CD4-positive, alpha-beta T cell treated with Interleukin-10 for 1 hour (primary cell): ENCODE measurements around the gene NUAK1.

Source experiments
- DNase-seq: peaks from one replicate; pipeline ENCODE4 v3.0.0-alpha.2; 2020

NUAK1 gene

DNA sequence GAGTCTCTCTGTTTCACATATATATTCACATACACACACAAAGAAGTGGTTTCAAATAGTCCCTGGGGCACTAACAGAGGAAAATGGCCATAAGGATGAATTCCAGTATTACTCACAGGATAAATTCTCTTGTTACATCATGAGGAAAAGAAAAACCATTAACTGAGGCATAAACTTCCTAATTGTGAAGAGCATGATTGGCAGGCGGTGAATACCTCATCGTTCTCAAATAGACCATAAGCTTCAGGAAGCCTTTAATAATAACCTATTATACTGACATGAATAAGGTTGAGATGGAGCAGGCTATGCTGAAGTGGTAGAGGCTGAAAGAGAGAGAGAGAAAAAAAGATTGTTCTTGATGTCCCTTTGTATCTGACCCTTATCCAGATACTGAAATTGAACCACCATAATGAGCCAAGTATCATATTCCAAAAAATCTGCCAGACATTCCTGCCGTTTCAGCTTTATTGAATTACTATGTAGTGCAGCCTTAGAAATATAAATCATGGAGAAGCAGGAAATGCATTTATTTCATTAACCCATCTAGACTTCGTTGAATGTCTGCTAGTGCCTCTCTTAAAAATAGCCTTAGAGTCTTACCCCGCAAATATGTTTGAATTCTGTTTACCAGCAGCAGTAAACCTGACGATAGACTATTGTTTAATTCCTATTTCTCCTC is 86.8 kb downstream of the NUAK1 start:
- no peak for DNase-seq

DNA sequence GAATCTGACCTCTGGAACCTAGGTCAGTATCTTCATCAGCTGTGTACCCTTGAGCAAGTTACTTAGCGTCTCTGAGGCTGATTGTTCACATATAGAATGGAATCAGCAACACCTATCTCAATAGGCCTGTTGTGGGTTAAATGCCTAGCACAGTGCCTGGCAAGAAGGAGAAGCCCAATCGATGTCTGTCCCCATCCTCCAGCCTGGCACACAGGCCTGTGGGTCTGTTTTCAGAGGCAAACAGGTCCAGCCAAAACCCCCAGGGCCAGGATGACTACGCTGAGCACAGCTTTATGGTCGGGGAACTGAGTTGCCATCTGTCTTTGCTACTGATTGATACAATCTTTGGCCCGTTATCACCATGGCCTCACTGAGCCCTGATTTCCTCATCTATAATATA is 89.2 kb downstream of the NUAK1 start:
- no peak for DNase-seq

DNA sequence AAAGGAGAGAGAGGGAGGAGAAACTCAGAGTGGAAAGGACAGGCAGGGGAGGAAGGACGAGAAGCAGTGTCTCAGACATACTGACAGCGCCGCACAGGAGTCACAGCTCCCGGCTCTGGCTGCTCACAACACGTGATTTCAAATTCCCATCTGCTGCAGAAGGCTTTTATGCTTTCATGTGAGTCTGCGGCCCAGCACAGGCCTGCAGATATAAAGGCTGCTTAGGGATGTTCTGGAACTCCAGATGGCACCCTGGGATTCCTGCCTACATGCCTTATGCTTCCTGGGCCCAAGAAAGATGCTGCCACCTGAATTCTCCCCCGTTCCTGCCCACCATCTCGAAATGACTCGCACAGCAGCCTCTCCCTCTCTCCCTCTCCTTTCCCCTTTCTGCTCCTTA is 89.6 kb downstream of the NUAK1 start:
- no peak for DNase-seq

DNA sequence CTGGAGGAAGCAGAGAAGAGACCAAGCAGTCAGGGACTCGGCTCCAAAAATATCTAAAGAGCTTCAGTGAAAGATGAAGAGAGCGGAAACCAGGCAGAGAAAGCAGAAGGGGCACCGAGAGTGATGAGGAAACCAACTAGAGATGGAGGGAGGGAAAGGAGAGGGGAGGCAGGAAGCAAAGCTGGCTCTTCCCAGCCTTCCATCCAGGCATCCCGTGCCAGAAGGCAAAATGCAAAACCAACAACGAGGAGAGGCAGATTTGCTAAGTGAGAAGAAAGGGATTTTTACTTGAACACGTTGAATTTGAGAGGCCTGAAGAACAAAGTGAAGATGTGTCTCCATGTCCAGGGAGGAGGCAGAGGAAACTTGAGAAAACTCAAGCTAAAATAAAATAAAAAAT is 90.1 kb downstream of the NUAK1 start:
- DNase-seq: no peak

DNA sequence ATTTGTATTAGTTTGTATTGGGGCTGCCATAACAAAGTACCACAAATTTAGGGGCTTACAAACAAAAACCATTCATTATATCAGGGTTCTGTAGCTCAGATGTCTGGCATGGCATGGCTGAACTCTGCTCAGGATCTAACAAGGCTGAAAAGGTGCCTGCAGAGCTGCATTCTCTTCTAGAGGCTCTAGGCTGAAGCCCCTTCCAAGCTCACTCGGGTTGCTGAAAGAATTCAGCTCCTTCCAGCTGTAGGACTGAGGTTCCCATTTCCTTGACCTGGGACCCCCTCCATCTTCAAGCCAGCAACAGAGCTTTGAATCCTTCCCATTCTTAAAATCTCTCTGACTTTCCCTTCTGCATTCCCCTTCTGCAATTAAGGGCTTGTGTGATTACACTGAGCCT is 90.7 kb downstream of the NUAK1 start:
- no peak for DNase-seq

DNA sequence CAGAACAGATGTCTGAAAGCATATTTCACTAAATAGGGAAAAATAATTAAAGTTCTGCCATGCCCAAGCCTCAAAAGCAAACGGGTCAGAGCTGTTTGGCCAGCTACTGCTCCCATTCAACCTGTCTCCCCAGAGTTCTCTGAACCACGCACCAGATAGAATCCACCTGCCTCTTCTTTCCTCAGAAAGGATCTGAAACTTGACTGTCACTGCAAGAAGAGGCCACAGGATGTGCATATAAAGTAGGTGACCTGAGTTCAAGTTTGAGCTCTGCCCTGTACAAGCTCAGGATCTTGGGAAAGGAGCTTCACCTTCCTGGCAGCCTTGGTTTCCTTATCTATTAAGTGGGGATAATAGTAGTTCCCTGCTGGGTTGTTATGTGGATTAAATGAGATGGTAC is 91.8 kb downstream of the NUAK1 start:
- DNase-seq: no peak

DNA sequence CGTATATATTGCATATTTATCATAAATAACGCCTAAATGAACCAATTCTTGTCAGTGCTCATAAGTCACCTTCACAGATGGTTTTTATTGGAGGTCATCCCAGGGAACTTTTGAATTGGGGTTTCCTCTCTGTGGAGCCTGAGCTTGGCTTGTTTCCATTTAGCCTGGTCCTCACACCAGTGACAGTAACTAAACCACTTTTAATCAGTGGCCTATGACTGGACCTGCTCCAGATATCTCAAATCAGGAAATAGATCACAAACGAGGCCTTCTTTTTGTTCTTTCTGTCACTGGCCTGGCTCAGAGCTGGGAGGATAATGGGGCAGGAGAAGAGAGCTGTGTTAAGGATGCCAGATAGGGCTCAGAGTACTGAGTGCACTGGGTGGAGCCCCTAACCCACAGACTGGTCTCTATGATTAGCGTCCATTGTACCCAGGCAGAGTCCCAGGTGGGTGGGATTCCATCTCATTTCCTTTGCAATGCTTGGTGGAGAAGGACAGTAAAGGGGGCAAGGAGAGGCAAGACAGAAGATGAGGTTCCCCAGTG is 92.4 kb downstream of the NUAK1 start:
- DNase-seq: no peak

DNA sequence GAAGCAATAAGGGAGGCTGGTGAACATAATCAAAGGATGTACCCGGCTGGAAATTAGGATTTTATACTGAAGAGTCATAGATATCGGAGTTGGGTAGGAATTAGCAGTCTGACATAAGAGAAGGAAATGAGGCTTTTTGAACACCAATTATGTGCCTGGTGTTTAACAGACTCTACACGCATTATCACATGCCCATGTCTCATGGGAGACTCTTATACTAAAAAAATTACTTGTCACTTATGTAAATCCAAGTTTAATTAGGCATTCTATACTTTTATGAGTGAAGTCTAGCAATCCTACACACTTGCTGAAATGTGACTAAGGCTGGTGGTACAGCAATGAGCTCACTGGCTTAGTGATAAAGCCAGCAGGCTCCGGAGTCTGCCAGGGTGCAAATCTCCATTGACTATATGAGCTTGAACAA is 93.5 kb downstream of the NUAK1 start:
- no peak for DNase-seq

DNA sequence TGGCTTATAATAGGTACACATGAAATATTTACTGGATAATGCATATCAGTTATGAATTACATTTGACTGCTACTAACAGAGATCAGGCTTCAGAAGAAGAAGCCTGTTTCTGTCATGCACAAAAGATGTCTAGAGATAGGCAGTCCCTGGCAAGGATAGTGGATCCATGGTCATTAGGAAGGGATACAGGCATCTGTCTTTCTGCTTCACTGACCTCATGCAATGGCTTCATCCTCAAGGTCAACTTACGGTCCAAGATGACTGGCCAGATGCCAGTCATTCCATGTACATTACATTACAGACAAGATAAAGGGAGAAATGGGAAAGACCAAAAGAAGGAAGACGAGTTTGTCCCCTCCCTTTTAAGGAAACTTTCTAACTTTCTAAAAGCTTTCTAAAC is 94.0 kb downstream of the NUAK1 start:
- DNase-seq: no peak

DNA sequence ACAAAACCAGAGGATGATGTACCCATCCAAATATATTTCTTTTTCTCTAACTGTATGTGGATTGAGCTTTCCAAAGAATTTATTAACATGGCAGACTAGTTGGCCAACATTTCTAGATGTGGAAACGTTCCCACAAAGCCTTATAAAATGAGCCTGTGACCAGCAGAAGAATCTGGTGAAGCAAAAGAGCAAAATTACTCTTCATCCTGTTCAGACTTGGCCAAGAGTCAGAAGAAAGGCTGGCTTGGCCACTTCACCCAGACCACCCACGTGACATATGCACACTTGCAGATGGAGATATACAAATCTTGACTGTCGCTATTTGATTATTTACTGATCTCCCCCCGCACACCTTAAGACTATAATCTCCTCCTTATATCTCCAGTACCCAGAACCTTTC is 96.7 kb downstream of the NUAK1 start:
- no peak for DNase-seq

DNA sequence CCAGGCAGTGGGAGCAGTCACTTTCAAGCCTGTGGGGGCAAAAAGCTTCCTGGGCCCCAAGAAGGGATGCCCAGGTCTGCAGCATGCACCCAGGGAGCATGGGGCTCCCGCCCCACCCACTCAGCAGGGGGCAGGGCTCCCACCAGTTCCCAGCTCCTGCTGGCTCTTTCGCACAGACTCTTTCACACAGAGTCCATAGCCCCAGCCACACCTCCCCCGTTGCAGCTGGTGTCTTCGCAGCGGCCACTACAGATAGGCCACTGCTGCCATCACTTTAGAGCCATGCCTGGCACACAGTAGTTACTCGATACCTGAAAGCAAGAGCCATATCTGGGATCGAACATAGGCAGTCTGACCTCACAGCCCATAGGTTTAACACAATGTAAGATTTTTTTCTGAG is 98.2 kb downstream of the NUAK1 start:
- no peak for DNase-seq

DNA sequence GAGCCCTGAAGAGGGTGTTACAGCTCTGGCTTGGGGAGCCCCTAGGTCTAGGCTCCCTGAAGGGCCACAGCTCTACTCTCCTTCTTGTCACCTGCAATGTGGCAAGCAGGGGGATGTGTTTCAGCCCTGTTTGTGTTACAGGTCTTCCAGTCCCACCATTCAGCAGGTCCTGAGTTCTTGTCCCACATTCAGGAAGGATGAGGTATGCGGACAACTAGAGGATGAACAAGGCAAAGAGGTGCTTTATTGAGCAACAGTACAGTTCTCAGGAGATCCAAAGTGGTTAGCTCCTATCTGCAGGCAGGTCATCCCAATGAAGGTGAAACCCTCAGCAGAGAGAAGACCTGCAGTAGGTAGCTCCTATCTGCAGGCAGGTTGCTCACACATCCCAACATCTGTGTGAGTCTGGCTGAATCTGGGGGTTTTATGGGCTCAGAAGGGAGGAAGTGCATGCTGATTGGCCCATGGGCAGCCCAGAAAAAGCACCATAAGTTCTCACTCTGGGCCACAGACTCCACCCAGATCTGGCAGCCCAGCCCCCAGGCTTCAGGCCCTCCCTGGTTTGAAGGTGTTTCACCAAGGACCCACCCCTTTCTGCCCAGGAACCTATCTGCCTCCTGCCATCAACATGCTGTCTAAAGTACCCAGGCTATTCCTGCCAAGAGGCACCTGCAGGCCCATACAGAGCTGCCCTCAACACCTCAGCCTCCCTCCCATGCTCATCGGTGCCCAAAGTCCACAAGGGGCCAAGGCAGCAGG is 98.9 kb downstream of the NUAK1 start:
- DNase-seq: no peak

DNA sequence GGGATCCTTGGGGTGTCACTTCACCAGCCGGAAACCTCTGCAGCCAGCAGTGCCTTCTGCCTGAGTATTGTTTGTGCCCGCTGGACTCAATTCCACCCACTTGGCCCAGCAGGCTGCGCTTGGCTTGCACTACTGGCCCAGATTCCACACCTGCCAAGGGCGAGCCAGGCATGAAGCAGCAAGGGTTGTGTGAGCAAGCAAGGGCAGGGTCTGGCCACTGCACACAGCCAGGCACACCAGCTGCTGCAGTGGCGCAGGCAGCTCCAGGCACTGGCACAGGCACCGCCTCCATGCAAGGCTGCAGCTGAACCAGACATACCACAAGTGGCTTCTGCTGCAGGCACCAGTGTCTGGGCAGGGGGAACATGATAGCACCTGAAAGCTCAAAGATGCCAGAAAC is 99.5 kb downstream of the NUAK1 start:
- DNase-seq: no peak

DNA sequence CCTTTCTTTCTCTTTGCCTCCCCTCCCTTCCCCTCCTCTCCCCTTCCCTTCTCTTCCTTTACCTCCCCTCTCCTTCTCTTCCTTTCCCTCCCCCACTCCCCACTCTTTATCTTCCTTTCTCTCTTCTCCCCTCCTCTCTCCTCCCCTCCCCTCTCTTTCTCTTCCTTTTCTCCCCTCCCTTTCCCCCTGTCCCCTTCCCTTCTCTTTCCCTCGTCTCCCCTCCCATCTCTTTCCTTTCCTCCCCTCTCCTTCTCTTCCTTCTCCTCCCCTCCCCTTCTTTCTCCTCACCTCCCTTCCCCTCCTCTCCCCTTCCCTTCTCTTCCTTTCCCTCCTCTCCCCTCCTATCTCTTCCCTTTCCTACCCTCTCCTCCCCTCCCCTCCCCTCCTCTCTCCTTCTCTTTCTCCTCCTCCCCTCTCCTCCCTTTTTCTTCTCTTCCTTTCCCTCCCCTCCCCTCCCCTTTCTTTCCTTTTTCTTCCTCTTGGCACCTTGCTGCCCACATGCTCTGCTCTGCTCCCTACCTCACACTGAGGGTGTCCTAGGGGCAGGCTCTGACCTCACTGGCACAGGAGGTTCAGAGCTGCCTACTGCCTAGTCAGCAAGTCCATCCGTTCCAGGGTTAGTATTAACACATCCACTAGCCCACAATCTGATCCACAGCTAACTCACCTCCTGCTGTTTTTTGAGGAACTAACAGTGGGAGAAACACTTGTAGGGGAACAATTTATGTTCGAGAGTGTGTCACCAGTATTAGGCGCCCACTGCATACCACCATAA is 101.0 kb downstream of the NUAK1 start:
- no peak for DNase-seq

DNA sequence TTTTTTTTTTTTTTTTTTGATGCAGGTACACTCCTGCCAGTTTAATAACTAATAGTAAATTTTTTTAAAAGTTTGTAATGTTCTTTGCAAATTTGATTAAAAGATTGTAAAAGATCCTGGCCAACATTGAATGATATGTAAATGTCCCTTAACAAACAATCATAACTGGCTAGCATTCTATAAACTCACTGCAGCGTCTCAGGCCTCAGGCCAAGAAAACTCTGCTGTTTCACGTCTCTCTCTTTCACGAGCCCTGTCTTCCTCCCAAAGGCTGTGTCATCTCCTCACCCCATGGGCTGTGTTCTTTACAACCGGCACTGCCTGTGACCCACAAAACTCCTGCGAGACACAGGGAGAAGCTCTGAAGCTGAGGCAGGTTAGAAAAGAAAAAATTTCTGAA is 103.3 kb downstream of the NUAK1 start:
- no peak for DNase-seq

DNA sequence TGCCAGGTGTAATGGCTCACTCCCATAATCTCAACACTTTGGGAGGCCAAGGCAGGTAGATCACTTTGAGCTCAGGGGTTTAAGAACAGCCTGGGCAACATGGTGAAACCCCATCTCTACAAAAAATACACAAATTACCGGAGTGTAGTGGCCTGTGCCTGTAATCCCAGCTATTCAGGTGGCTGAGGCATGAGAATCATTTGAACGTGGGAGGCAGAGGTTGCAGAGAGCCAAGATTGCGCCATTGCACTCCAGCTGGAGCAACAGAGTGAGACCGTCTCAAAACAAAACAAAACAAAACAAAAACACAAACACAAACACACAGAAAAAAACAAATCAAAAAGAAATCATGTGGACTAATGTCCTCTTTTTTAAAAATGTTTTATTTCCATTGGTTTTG is 104.4 kb downstream of the NUAK1 start:
- DNase-seq: no peak

DNA sequence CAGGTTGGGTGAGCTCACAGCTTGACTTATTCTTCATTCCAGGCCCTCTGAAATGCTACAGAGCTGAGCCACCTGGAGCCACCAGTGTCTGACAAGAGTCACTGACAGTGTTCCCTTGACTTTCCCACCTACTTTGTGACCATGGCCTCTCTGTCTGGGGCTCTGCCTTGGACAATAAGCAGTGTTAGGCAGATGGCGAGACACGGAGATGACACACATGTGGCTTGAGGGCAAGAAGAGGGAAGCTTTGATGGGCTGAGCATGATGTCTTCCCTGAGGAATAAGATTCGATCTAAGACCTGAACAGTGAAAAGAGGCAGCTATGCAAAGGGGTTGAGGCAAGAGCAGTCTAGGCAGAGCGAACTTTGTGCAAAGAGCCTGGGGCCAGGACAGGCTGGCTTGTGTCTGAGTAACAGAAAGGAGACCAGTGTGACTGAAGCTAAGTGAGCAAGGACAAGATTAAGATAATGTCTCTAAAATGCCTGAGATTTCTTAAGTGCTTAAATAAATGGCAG is 105.5 kb downstream of the NUAK1 start:
- no peak for DNase-seq

DNA sequence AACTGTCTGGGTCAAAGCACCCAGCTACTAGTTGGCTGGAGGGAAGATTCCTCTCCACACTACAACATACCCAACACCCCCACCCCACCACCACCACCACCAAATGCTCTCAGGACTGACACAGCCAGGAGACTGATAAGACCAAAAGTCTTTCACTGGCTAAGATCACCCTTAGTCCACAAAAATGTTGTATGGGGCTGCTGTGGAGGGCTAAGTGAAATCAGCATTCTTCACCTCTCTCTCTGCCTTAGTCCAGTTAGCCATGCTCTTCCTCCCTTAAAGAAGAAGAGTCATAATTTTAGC is 106.2 kb downstream of the NUAK1 start:
- DNase-seq: no peak

DNA sequence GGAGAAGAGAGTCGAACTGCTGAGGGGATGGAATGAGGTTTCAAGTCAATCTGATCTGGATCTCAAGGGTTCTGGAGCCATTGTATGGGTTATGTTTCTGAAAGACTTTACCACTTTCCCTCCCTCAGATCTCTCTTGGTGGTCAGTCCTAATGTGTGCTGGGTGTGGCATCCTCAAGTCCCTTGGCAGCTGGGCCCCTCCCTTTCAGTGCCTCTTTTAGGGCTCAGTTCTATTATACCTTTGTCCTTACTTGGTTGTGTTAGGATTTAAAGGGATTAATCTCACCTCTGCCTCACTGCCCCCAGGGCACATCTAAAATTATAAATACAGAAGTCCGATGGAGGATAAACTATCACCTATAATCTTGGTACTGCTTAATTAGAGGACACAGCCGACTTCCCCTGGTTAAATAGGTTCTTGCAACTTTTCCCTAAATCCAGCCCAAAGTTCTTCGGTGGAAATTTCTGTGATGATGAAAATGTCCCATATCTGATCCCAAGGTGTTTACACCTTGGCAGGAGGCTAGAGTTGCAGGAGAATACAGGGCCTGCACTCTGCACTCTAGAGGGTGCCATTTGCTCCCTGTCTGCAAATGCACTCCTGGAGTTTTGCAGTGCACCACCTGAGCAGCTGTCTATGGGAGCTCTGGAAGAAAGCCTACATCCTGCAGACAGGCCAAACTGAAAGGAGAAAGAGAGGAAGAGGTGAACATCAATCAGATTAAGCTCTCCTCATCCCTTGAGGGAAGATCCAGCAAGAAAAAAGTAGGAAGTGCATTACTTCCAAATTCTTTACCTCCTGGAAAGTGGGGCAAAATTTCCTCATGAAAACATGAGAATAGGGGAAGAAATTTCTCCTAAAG is 106.8 kb downstream of the NUAK1 start:
- DNase-seq: no peak

DNA sequence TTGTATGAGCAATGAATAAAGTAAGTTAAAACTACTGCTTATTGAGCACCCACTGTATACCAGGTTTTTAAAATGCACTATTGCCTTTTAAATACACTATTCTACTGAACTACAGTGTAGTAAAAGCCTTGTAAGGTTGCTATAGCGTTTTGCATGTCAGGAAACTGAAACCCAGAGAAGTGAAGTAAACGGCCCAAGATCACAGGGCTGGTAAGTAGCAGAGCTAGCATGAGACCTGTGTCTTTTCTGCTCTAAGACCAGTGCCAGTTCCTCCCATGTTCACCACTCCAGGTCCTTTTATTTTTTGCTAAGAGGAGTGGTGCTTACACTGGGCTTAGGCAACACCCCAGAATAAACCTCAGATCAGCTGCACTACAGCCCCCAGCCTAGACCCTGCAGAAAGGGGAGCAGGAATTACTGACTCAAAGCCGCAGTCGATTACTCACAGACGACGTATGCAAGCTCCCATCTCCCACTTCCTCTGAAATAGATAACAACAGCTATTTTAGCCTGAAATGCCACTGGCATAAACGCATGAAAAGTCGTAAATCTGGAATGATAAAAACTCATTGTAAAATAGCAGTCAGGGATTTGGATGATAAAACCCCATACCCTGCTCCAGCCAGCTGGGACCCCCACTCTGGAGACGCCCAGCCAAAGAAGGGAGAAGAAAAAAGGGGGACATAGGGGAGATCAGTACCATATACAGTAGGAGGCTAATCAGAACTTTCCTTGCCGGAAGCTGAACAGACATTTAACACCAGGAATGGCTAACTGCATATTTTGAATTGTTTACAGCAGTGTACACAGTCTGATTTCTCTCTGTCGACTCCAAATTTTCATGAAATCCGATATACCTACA is 108.3 kb downstream of the NUAK1 start:
- DNase-seq: no peak

DNA sequence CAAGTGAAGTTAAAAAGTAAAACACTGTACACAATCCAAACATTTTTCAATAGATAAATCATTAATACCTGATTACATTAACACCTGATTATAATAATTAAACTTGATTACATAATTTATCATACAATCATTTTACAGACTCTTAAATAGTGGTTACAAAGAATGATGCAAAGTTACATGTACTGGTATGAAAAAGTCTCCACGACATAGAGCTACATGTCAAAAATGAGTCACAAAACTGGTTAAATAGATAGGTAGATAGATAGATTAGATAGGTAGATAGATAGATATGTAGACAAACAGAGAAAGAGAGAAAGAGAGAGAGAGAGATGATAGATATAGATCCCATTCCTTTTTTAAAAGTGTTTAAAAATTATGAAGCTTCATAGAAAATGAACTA is 109.2 kb downstream of the NUAK1 start:
- no peak for DNase-seq

DNA sequence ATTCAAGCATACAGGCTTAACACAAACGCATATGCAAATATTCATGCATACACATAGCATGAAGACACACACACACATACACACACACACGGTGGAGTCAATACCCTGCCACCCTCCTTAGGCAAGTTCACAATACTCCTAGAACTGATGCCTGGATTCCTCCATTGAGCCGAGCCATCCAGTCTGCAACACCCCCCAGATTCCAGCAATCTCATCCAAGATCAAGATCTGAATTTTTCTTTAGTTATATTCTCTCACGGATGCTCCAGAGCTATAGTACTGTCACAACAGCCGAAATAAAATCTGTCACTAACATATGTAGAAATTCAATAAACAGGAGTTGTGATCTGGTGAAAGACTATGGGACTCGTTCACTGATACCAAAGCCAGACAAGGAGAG is 110.8 kb downstream of the NUAK1 start:
- DNase-seq: no peak
